Upper lobe of right lung (tissue), 1 donor: ENCODE results near the gene DNAJC3. TPM values are rescaled to one million over a fixed set of nuclear protein-coding genes. Genes with fewer than 3 reads are reported as not detected.
"Not testable (repeated sequence)": the region's sequence is repeated elsewhere in the genome, so short reads cannot be mapped to it uniquely, and the experiment has no call there.

ENCODE experiments used
- ATAC-seq: fragments of 200-7000 bp; cut with Tn5 transposase; one replicate; pipeline ENCODE4 v1.9.1; 2020; ENCODE audit warnings: mild to moderate bottlenecking, moderate library complexity
- DNase-seq: peaks from one replicate; pipeline ENCODE4 v3.0.0-alpha.2; 2020
- H3K27ac ChIP-seq: fragments of 200-600 bp; one replicate; pipeline ENCODE4 v1.8.0; 2022
- H3K27me3 ChIP-seq: fragments of 200-600 bp; one replicate; pipeline ENCODE4 v1.8.0; 2022; ENCODE audit warnings: mild to moderate bottlenecking
- H3K36me3 ChIP-seq: fragments of 200-600 bp; one replicate; pipeline ENCODE4 v1.8.0; 2022
- H3K4me1 ChIP-seq: fragments of 200-600 bp; one replicate; pipeline ENCODE4 v1.8.0; 2022
- H3K4me3 ChIP-seq: fragments of 200-600 bp; one replicate; pipeline ENCODE4 v1.8.0; 2022; ENCODE audit warnings: mild to moderate bottlenecking
- H3K9me3 ChIP-seq: fragments of 200-600 bp; one replicate; pipeline ENCODE4 v1.8.0; 2022
- CTCF ChIP-seq: fragments of 200-600 bp; IDR thresholded peaks from one replicate; pipeline ENCODE4 v1.8.0; 2022; ENCODE audit warnings: antibody characterized with exemption
- intact Hi-C: fragments of 100-400 bp; cut with DNase I; formaldehyde crosslinking; loops from one replicate; pipeline ENCODE4 v1.11.0; 2022
- total RNA-seq: library from RNA; stranded (reverse); fragmentation: NEBNext Ultra II Directional; extraction: Animal tissue kit (Norgen Biotek cat#: 25700); gene quantifications from one replicate; pipeline ENCODE4 v1.2.1, GENCODE V29; 2021
- donor health status: DM: no; HTN: yes; CAD: no; lungs with severe emphysema.

Gene DNAJC3
- total RNA-seq, 1 donor from 2014 or later: 67.9 TPM

DNA sequence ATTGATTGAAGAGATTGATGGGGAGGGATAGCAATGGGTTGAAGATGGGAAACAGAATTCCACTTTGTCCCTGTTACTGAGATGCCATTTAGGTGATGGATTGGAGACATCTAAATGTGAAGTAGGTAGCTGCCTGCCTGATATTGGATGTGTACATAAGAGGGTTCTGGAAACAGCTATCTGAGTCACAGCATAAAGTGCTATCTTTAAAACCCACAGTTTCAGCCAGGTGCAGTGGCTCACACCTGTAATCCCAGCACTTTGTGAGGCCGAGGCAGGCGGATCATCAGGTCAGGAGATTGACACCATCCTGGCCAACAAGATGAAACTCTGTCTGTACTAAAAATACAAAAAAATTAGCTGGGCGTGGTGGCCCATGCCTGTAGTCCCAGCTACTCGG, 72.6 kb downstream of the DNAJC3 start:
- ATAC-seq (no peak), DNase-seq (no peak)
- H3K9me3 ChIP-seq: no peaks in the 10 kb centered on the region
- no peaks in the 10 kb centered on the region for H3K4me1 ChIP-seq
- no peaks in the 10 kb centered on the region for H3K36me3 ChIP-seq
- H3K27me3 ChIP-seq: no peaks in the 10 kb centered on the region
- H3K27ac ChIP-seq: no peak overlapping the region
- H3K4me3 ChIP-seq: no peak overlapping the region
- TF ChIP-seq CTCF: no peak
- intact Hi-C loops: no loop called here

DNA sequence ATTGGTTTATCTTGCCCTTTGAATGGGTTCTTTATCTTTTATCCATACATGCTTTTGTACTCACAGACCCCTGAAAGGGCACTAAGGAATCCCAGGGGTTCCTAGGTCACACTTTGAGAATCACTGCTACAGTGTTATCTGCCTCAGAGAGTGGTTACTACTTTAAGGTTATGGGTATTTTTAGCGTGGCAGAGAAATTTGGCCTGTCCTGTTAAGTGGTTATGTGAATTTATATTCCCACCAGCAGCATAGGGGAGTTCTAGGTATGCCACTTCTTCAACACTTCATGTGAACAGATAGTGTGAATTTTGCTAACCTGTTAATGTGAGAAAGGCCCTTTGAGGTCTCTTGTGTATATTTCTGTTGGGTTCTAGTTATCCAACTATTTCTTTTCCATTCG, 75.7 kb downstream of the DNAJC3 start:
- Histone ChIP-seq H3K4me3 (no peak overlapping the region), H3K27ac (no peak overlapping the region), H3K9me3 (no peaks in the 10 kb centered on the region), H3K27me3 (no peaks in the 10 kb centered on the region), H3K36me3 (no peaks in the 10 kb centered on the region), H3K4me1 (no peaks in the 10 kb centered on the region)
- TF ChIP-seq CTCF: no peak
- DNase-seq: no peak
- ATAC-seq: no peak
- intact Hi-C loops: no loop called here

DNA sequence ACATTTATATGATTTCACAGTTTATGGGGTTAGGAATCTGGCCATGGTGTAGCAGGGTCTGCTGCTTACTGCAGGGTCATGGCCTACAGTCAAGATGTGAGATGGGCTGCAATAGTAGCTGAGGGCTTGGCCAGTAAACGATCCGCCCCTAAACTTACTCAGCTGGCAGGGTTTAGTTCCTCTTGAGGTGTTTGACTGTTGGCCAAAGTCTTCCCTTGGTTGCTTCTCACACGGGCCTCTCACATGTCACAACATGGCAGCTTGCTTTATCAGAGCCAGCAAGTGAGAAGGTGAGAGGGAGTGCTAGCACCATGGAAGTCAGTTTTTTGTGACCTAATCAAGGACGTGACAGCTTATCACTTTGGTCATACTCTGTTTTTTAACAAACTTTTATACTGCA, 77.1 kb downstream of the DNAJC3 start:
- Histone ChIP-seq H3K4me1 (no peaks in the 10 kb centered on the region), H3K4me3 (no peak overlapping the region), H3K27ac (no peak overlapping the region), H3K27me3 (no peaks in the 10 kb centered on the region), H3K36me3 (no peaks in the 10 kb centered on the region), H3K9me3 (no peaks in the 10 kb centered on the region)
- intact Hi-C loops: no loop called here
- peak; percentile 37 for ATAC-seq
- no peak for DNase-seq
- no peak for TF ChIP-seq CTCF

DNA sequence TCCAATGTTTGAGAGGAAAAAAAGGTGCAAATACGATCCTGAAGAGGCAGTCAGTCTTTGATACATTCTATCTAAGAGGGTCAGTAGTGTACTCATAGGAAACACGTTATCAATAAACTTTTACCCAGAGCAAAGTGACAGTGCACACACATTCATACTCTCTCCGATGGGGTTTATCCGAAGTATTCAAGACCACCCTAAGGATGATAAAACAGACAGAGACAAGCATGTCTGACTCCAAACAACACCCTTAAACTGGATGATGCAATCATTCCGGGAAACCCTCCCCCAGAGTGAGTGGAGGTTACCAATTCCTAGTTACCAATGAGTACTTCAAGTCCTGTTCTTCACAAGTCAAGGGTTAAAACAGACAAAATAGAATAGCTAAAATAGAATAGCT, 79.1 kb downstream of the DNAJC3 start:
- no peak for TF ChIP-seq CTCF
- Histone ChIP-seq H3K27me3 (no peaks in the 10 kb centered on the region), H3K36me3 (peaks cover 8% of the 10 kb centered on the region), H3K9me3 (no peaks in the 10 kb centered on the region), H3K27ac (no peak overlapping the region), H3K4me3 (no peak overlapping the region), H3K4me1 (no peaks in the 10 kb centered on the region)
- intact Hi-C loops: no loop called here
- no peak for ATAC-seq
- no peak for DNase-seq

GRCh38 chr13:95762626-95763025, 85.7 kb downstream of the DNAJC3 start:
- H3K4me3 ChIP-seq, ATAC-seq, intact Hi-C loops, DNase-seq, H3K4me1 ChIP-seq, H3K9me3 ChIP-seq, H3K27me3 ChIP-seq, H3K27ac ChIP-seq: not testable (repeated sequence)
- peaks cover 62% of the 10 kb centered on the region for H3K36me3 ChIP-seq

DNA sequence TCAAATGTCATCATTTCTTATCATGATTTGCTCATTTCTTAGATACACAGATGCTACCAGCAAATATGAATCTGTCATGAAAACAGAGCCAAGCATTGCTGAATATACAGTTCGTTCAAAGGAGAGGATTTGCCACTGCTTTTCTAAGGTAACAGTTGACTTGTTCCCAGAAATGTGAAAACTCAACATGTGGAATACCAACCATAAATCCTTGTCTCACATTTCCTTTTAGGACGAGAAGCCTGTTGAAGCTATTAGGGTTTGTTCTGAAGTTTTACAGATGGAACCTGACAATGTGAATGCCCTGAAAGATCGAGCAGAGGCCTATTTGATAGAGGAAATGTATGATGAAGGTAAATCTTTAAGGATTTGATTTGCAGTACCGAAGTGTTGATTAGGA, 86.7 kb downstream of the DNAJC3 start:
- TF ChIP-seq CTCF: no peak
- ATAC-seq (no peak), DNase-seq (no peak)
- H3K36me3 ChIP-seq: peaks cover 66% of the 10 kb centered on the region
- no peaks in the 10 kb centered on the region for H3K4me1 ChIP-seq
- no peaks in the 10 kb centered on the region for H3K27me3 ChIP-seq
- no peak overlapping the region for H3K4me3 ChIP-seq
- intact Hi-C loops: no loop called here
- no peak overlapping the region for H3K27ac ChIP-seq
- no peaks in the 10 kb centered on the region for H3K9me3 ChIP-seq
